NB4 (cell line): Measurements from ENCODE around the gene SCAF4.

ENCODE experiments used
- DNase-seq: peaks from one replicate; pipeline ENCODE4 v3.0.0; 2010; ENCODE audit warnings: low read depth
- H3K4me3 ChIP-seq: one replicate; pipeline ENCODE4 v1.5.1; 2011; ENCODE audit warnings: mild to moderate bottlenecking, low read depth, low read length, moderate library complexity
- MYC ChIP-seq: IDR thresholded peaks from 2 replicates; pipeline ENCODE4 v1.6.1; 2011; ENCODE audit warnings: low read depth, low read length
- POLR2A ChIP-seq: IDR thresholded peaks from 2 replicates; pipeline ENCODE4 v1.6.1; 2011; ENCODE audit warnings: mild to moderate bottlenecking; ENCODE audit not compliant: insufficient read length; ENCODE audit errors: extremely low read depth
- TF ChIP-seq, protein P1 (sequence below): IDR thresholded peaks from 2 replicates; pipeline ENCODE4 v1.6.1; 2011; ENCODE audit warnings: low read depth, low read length
- TF ChIP-seq, protein P2 (sequence below): IDR thresholded peaks from one replicate; pipeline ENCODE4 v1.5.1; 2012; ENCODE audit warnings: low read depth, low read length

SCAF4 gene

DNA sequence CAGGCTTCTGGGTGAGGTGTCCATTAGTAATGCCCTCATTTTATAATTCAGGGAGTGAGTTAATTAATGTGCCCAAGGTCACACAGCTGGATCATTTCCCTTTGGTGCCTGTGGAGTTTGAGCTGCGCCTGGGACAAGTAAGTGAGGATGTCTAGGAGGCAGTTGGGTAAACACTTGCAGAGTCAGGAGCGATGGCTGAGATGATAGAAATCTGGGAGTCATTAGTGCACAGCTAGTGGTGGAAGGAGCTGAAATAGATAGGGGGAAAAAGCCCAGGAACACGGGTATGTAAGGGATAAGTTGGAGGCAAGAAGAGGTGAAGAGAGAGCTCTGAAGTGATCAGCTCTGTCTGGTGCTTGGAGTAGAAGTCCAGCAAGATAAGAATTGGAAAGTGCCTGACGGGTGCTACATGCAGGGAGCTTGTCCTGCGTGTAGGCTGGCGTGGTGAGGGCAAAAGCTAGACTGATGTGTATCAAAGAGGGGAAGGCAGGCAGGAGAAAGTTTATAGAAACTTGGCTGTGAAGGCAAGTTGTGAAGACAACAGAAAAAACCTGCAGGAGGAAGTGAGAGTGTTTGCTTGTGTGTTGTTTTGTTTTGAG is 1.7 kb upstream of the SCAF4 start:
- DNase-seq, result no peak
- H3K4me3 ChIP-seq, result no peak overlapping the region
- TF ChIP-seq POLR2A (no peak), MYC (no peak)
- TF ChIP-seq, protein P1, sequence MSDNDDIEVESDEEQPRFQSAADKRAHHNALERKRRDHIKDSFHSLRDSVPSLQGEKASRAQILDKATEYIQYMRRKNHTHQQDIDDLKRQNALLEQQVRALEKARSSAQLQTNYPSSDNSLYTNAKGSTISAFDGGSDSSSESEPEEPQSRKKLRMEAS, result no peak
- TF ChIP-seq, protein P2, sequence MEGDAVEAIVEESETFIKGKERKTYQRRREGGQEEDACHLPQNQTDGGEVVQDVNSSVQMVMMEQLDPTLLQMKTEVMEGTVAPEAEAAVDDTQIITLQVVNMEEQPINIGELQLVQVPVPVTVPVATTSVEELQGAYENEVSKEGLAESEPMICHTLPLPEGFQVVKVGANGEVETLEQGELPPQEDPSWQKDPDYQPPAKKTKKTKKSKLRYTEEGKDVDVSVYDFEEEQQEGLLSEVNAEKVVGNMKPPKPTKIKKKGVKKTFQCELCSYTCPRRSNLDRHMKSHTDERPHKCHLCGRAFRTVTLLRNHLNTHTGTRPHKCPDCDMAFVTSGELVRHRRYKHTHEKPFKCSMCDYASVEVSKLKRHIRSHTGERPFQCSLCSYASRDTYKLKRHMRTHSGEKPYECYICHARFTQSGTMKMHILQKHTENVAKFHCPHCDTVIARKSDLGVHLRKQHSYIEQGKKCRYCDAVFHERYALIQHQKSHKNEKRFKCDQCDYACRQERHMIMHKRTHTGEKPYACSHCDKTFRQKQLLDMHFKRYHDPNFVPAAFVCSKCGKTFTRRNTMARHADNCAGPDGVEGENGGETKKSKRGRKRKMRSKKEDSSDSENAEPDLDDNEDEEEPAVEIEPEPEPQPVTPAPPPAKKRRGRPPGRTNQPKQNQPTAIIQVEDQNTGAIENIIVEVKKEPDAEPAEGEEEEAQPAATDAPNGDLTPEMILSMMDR, result no peak

GRCh38 chr21:31732597-31733550 is 956 bp upstream of the SCAF4 start:
- peak overlapping the region; percentile 82 for H3K4me3 ChIP-seq
- TF ChIP-seq, protein P1, result no peak
- TF ChIP-seq, protein P2, result no peak
- peak; percentile 42; the same call in 1 of the 2 replicates for TF ChIP-seq MYC
- TF ChIP-seq POLR2A, result no peak
- peak; percentile 58 for DNase-seq

DNA sequence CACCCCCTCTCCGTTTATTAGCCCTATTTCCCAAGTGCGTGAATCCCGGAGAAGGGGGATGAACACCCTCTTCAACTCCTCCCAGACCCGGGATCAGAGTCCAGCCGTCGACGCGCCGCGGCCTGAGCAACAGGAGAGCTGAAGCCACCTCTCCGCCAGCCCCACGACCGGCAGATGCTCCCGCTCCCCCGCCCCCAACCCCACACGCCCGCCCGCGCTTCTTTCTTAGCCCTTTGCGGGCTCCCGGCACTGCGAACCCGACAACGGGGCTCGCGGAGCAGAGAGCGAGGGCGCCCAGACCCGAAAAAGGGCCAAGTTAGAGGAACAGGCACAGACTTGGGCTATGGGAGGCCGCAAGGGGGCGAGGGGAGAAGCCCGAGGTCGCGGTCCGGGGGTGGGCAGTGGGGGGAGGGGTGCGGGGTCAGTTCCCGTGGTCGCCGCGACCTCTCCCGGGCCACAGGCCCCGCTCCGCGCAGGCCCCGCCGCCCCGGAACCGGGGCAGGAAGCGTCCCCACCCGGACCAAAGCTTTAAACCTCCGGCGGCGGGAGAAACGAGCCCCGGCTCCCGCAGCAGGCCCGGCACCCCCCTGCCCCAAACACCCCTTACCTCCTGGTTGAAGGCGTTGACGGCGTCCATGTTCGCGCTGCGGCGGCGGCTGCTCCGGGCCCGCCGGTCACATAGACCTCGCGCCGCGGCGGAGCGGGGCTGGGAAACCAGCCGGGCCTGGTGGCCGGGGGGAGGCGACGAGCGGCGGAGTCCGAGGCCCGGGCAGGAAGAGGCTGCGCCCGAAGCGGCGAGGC is 662 bp downstream of the SCAF4 start:
- peak overlapping the region; percentile 95 for H3K4me3 ChIP-seq
- TF ChIP-seq, protein P2, result peak; percentile 21
- TF ChIP-seq POLR2A (no peak), MYC (no peak; the same call in 1 of the 2 replicates)
- TF ChIP-seq, protein P1, result no peak
- peak; percentile 64 for DNase-seq

DNA sequence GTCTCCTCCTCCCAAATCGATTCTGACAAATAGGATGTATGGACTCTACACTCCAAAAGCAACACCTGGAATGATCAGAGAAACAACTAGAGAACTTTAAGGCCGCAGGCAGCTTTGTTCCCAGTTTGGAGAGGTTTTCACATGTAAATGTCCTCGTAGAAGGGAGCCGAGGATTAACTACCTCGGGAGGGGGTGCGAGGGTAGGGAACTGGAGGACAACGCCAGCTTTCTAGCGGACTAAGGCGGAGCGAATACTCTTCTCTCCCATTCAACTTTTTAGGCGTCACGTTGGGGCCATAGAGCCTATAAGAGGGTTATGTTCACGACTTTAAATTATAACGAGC is 1.2 kb downstream of the SCAF4 start:
- no peak for TF ChIP-seq POLR2A
- TF ChIP-seq, protein P1, result no peak
- TF ChIP-seq, protein P2, result no peak
- no peak for TF ChIP-seq MYC
- peak overlapping the region; percentile 95 for H3K4me3 ChIP-seq
- DNase-seq, result peak; percentile 50

DNA sequence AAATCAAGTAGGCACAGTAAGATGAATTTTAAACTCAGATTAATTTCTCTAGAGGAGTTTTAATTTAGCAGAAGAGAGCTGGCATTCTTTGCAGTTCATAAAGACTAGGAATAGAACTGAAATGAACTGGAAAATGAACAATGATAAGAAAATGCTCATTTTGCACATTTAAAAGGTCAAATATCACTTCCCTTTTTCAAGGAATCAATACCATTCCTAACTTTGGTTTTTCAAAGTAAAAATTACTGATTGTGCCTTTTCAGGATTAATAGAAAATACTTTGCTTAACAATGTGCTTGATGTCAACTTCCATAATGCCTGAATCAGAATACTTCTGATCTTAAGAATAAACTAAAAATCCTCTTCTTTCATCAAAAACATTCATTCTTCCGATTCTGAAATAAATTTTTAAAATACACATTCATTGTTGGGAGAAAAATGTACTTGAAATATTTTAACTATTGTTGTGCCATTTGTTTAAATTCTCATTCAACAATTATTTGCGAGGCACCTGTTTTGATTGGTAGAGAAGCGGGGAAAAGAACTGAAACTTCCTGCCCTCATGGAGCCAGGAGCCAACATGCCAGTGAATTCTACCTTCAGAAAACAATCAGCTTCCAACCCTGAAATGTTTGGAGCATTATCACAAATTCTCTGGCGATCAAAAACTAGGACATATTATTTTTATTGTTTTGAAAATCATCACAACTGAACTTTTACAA is 2.1 kb downstream of the SCAF4 start:
- peak overlapping the region; percentile 95 for H3K4me3 ChIP-seq
- no peak for DNase-seq

More for the DNA sequence above, 2.1 kb downstream of the SCAF4 start:
- TF ChIP-seq POLR2A (no peak), MYC (no peak)
- TF ChIP-seq, protein P2, result no peak
- TF ChIP-seq, protein P1, result no peak
